DND-41 (cell line): ENCODE data around the gene MBD3.

Experiments
- EZH2 ChIP-seq: IDR thresholded peaks from 3 replicates; pipeline ENCODE4 v1.6.1; 2012; ENCODE audit warnings: borderline replicate concordance, low read depth, mild to moderate bottlenecking, moderate library complexity, low read length, inconsistent platforms; ENCODE audit not compliant: severe bottlenecking
- TF ChIP-seq, protein P1 (sequence below): IDR thresholded peaks from 2 replicates; pipeline ENCODE4 v1.5.1; 2012; ENCODE audit warnings: borderline replicate concordance, low read length, moderate library complexity, mild to moderate bottlenecking; ENCODE audit not compliant: poor library complexity, severe bottlenecking; ENCODE audit errors: extremely low read depth

DNA sequence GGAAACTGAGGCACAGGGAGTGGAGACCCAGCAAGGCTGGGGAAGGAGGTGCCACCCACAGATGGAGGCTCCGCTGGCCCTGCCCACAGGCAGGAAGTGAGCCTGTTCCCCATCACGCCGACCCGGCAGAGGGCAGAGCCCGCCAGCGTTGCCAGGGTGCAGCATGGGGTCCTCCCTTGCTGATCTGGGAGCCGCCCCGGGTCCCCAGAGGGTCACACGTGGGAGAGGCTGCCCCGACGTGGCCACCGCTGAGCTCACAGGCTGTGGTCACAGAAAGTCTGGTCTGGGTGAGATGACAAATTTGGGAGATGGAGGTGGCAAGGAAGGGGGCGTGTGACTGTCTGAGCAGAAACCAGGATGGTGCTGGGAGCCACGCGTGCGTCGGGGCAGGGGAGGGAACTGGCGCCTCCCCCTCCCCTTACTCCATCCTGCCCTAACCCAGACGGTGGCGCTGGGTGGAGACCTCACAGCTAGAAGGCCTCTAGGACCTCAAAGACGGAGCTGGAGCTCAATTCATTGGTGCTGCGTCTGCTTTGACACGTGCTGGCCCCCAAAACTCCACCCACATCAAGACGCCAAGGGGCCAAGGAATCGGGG lies 32.3 kb downstream of the MBD3 start:
- TF ChIP-seq, protein P1, sequence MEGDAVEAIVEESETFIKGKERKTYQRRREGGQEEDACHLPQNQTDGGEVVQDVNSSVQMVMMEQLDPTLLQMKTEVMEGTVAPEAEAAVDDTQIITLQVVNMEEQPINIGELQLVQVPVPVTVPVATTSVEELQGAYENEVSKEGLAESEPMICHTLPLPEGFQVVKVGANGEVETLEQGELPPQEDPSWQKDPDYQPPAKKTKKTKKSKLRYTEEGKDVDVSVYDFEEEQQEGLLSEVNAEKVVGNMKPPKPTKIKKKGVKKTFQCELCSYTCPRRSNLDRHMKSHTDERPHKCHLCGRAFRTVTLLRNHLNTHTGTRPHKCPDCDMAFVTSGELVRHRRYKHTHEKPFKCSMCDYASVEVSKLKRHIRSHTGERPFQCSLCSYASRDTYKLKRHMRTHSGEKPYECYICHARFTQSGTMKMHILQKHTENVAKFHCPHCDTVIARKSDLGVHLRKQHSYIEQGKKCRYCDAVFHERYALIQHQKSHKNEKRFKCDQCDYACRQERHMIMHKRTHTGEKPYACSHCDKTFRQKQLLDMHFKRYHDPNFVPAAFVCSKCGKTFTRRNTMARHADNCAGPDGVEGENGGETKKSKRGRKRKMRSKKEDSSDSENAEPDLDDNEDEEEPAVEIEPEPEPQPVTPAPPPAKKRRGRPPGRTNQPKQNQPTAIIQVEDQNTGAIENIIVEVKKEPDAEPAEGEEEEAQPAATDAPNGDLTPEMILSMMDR, result no peak
- TF ChIP-seq EZH2, result no peak
